Measurements from ENCODE around the gene CAPS2. TPM values are rescaled to one million over a fixed set of nuclear protein-coding genes. Genes with fewer than 3 reads are reported as not detected.
A peak's percentile ranks its signal among the peaks of the same experiment; 100 is the strongest.

The CAPS2 gene
- polyA plus RNA-seq, 1 donor from 2014 or later, result 2.1 TPM

DNA sequence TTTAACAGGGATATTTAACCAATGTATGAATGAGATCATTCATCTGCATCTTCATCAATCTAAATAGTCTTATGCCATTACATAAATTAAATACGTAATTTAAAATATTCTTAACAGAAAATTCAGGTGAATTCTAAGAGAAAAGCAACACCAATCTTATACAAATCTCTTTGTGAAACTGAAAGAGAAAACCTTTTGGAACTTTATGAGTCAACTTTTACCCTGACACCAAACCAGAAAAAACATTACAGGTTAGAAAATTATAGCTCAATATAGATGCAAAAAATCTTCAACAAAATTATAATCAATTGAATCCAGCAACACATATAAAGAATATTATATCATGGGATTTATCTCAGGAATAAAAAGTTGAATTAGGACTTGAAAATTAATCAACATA, 7.8 kb upstream of the CAPS2 start:
- Histone ChIP-seq H3K9ac (ENCODE audit: low read length) (no peak overlapping the region), H2AFZ (ENCODE audit: low read depth, low read length) (no peak overlapping the region), H3K36me3 (ENCODE audit: insufficient read depth, low read length) (no peaks in the 10 kb centered on the region), H3K27ac (ENCODE audit: low read length) (no peak overlapping the region), H3K4me3 (ENCODE audit: low read length) (no peak overlapping the region), H3K79me2 (replicated peaks; ENCODE audit: insufficient read depth, low read length) (no peaks in the 10 kb centered on the region), H3K9me3 (ENCODE audit: low read length) (no peaks in the 10 kb centered on the region), H4K20me1 (ENCODE audit: insufficient read depth) (no peaks in the 10 kb centered on the region), H3K4me2 (ENCODE audit: low read length) (no peak overlapping the region), H3F3A (ENCODE audit: insufficient read depth, low read length, poor library complexity, severe bottlenecking) (no peaks in the 10 kb centered on the region), H3K9me2 (ENCODE audit: insufficient read depth, low read length) (no peaks in the 10 kb centered on the region), H3K27me3 (ENCODE audit: insufficient read depth, low read depth, low read length) (no peaks in the 10 kb centered on the region)
- TF ChIP-seq TAF1 (IDR thresholded peaks at IDR 0.05; ENCODE audit: low read depth) (no peak), RAD21 (conservative IDR thresholded peaks at IDR 0.05) (no peak), SMC3 (conservative IDR thresholded peaks at IDR 0.05; ENCODE audit: poor library complexity) (no peak), MXI1 (conservative IDR thresholded peaks at IDR 0.05; ENCODE audit: poor library complexity, severe bottlenecking) (no peak), EP300 (conservative IDR thresholded peaks at IDR 0.05; ENCODE audit: poor library complexity, severe bottlenecking) (no peak), EZH2 (IDR thresholded peaks at IDR 0.05; ENCODE audit: borderline replicate concordance, insufficient read depth, low read length, poor library complexity, severe bottlenecking) (no peak), POLR2AphosphoS5 (IDR thresholded peaks at IDR 0.05) (no peak)
- TF ChIP-seq, protein P1, sequence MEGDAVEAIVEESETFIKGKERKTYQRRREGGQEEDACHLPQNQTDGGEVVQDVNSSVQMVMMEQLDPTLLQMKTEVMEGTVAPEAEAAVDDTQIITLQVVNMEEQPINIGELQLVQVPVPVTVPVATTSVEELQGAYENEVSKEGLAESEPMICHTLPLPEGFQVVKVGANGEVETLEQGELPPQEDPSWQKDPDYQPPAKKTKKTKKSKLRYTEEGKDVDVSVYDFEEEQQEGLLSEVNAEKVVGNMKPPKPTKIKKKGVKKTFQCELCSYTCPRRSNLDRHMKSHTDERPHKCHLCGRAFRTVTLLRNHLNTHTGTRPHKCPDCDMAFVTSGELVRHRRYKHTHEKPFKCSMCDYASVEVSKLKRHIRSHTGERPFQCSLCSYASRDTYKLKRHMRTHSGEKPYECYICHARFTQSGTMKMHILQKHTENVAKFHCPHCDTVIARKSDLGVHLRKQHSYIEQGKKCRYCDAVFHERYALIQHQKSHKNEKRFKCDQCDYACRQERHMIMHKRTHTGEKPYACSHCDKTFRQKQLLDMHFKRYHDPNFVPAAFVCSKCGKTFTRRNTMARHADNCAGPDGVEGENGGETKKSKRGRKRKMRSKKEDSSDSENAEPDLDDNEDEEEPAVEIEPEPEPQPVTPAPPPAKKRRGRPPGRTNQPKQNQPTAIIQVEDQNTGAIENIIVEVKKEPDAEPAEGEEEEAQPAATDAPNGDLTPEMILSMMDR (IDR thresholded peaks at IDR 0.05; ENCODE audit: poor library complexity, severe bottlenecking), result no peak
- TF ChIP-seq, protein P2, sequence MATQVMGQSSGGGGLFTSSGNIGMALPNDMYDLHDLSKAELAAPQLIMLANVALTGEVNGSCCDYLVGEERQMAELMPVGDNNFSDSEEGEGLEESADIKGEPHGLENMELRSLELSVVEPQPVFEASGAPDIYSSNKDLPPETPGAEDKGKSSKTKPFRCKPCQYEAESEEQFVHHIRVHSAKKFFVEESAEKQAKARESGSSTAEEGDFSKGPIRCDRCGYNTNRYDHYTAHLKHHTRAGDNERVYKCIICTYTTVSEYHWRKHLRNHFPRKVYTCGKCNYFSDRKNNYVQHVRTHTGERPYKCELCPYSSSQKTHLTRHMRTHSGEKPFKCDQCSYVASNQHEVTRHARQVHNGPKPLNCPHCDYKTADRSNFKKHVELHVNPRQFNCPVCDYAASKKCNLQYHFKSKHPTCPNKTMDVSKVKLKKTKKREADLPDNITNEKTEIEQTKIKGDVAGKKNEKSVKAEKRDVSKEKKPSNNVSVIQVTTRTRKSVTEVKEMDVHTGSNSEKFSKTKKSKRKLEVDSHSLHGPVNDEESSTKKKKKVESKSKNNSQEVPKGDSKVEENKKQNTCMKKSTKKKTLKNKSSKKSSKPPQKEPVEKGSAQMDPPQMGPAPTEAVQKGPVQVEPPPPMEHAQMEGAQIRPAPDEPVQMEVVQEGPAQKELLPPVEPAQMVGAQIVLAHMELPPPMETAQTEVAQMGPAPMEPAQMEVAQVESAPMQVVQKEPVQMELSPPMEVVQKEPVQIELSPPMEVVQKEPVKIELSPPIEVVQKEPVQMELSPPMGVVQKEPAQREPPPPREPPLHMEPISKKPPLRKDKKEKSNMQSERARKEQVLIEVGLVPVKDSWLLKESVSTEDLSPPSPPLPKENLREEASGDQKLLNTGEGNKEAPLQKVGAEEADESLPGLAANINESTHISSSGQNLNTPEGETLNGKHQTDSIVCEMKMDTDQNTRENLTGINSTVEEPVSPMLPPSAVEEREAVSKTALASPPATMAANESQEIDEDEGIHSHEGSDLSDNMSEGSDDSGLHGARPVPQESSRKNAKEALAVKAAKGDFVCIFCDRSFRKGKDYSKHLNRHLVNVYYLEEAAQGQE (IDR thresholded peaks at IDR 0.05; ENCODE audit: borderline replicate concordance), result no peak

DNA sequence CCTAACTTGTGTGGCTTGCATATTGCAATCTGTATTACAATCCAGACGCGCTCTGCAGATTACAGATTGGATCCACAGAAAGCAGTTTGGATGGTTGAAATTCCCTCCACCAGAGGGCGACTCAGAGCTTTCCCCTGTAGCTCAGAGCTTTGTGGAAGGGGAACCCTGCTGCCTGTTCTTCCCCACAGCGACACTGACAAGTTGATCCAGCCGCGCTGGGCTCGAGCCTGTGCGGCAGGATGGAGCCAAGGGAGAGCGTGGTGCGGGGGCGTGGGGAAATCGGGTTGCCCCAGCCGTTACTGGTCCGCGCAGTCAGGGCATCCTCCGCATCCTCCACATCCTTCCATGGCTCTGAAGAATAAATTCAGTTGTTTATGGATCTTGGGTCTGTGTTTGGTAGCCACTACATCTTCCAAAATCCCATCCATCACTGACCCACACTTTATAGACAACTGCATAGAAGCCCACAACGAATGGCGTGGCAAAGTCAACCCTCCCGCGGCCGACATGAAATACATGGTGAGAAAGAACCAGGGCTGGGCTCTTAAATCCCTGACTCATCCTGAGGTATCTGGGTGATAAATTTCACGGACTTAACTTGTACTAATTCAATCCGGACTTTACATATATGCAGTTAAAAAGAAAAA, 4.4 kb upstream of the CAPS2 start, which contains the start of gene GLIPR1L1:
Gene GLIPR1L1, plus strand, starts transcription at position 287 of the 647 bp plus-strand sequence. Its CDS starts 59 bp downstream, at position 346.
- no peaks in the 10 kb centered on the region for H3K79me2 ChIP-seq (replicated peaks; ENCODE audit: insufficient read depth, low read length)
- H3K9me3 ChIP-seq (ENCODE audit: low read length), result no peaks in the 10 kb centered on the region
- H4K20me1 ChIP-seq (ENCODE audit: insufficient read depth), result no peaks in the 10 kb centered on the region
- no peak within 1 kb of the TSS for H3K9ac ChIP-seq (ENCODE audit: low read length)
- no peak within 1 kb of the TSS for H3K4me2 ChIP-seq (ENCODE audit: low read length)
- H3K27me3 ChIP-seq (ENCODE audit: insufficient read depth, low read depth, low read length), result no peaks in the 10 kb centered on the region
- no peak within 1 kb of the TSS for H3K4me3 ChIP-seq (ENCODE audit: low read length)
- H2AFZ ChIP-seq (ENCODE audit: low read depth, low read length), result no peak within 1 kb of the TSS
- H3K36me3 ChIP-seq (ENCODE audit: insufficient read depth, low read length), result no peaks in the 10 kb centered on the region
- TF ChIP-seq, protein P1 (IDR thresholded peaks at IDR 0.05; ENCODE audit: poor library complexity, severe bottlenecking), result peak; percentile 55
- TF ChIP-seq POLR2AphosphoS5 (IDR thresholded peaks at IDR 0.05) (no peak), EP300 (conservative IDR thresholded peaks at IDR 0.05; ENCODE audit: poor library complexity, severe bottlenecking) (no peak), MXI1 (conservative IDR thresholded peaks at IDR 0.05; ENCODE audit: poor library complexity, severe bottlenecking) (no peak), TAF1 (IDR thresholded peaks at IDR 0.05; ENCODE audit: low read depth) (no peak), SMC3 (conservative IDR thresholded peaks at IDR 0.05; ENCODE audit: poor library complexity) (peak; percentile 52), EZH2 (IDR thresholded peaks at IDR 0.05; ENCODE audit: borderline replicate concordance, insufficient read depth, low read length, poor library complexity, severe bottlenecking) (no peak), RAD21 (conservative IDR thresholded peaks at IDR 0.05) (peak; percentile 30)
- TF ChIP-seq, protein P2 (IDR thresholded peaks at IDR 0.05; ENCODE audit: borderline replicate concordance), result no peak
- no peaks in the 10 kb centered on the region for H3K9me2 ChIP-seq (ENCODE audit: insufficient read depth, low read length)
- H3K27ac ChIP-seq (ENCODE audit: low read length), result no peak within 1 kb of the TSS
- peaks cover 3% of the 10 kb centered on the region for H3F3A ChIP-seq (ENCODE audit: insufficient read depth, low read length, poor library complexity, severe bottlenecking)

Data from neural cell (in vitro differentiated cells).